ENCODE results near the gene ALX3. TPM values are rescaled to one million over a fixed set of nuclear protein-coding genes. Genes with fewer than 3 reads are reported as not detected.

The ALX3 gene
- total and polyA plus RNA-seq, 2 of the 8 experiments (the other 6 are each of a cell fraction or from before 2014, with no cell fraction given): 0.20 TPM; not detected in 1

- Histone ChIP-seq H2BK120ac (replicated peaks; ENCODE audit: low read depth, low read length) (no peak overlapping the region), H3K4ac (replicated peaks; ENCODE audit: insufficient read length, low read depth, low read length) (no peak overlapping the region), H3K27me3 (replicated peaks in 1 of 4; ENCODE audit: control insufficient read depth in 3 of 4, extremely low read depth in 1 of 4, insufficient read depth in 3 of 4, low read length in 3 of 4) (peaks cover 31 to 48% (median 39%) of the 10 kb centered on the region in 4 experiments), H3K14ac (ENCODE audit: insufficient read length) (no peak overlapping the region), H3K56ac (replicated peaks; ENCODE audit: insufficient read length, low read depth, low read length) (no peak overlapping the region), H2BK12ac (ENCODE audit: low read depth, low read length) (peak overlapping the region; percentile 44; the same call in 1 of the 2 replicates), H4K8ac (ENCODE audit: extremely low read depth, insufficient read depth, low read length) (no peak overlapping the region), H2BK15ac (ENCODE audit: low read length) (no peak overlapping the region), H2BK5ac (ENCODE audit: low read depth, low read length) (no peak overlapping the region), H3K9ac (replicated peaks in 1 of 4; ENCODE audit: extremely low read depth in 1 of 4, low read depth in 3 of 4, low read length in 3 of 4) (no peak overlapping the region), H4K20me1 (replicated peaks in 1 of 2; ENCODE audit: control insufficient read depth in 1 of 2, insufficient read depth in 2 of 2, low read length in 2 of 2) (peaks cover 2 to 7% of the 10 kb centered on the region in 2 experiments), H3K23ac (ENCODE audit: insufficient read length) (no peak overlapping the region), H3K4me2 (ENCODE audit: insufficient read depth in 1 of 2, low read depth in 2 of 2, low read length in 2 of 2) (no peak overlapping the region), H3K18ac (ENCODE audit: extremely low read depth, low read length) (peak overlapping the region; percentile 15; the same call in 1 of the 2 replicates), H3K27ac (ENCODE audit: low read depth, low read length) (no peak overlapping the region), H4K5ac (ENCODE audit: insufficient read length, low read depth, low read length) (no peak overlapping the region), H3K4me1 (replicated peaks in 1 of 4; ENCODE audit: control insufficient read depth in 3 of 4, insufficient read depth in 4 of 4, low read length in 3 of 4) (peaks cover 0 to 17% (median 8%) of the 10 kb centered on the region in 4 experiments; a peak in 6 of 7 replicates), H3K79me1 (ENCODE audit: low read depth, low read length) (no peaks in the 10 kb centered on the region), H2AK5ac (ENCODE audit: low read depth, low read length) (0 out of 2 replicates have a peak overlapping the region, but pooled peaks have one; percentile 19), H3K4me3 (ENCODE audit: extremely low read depth in 1 of 4, insufficient read depth in 2 of 4, low read depth in 3 of 4, low read length in 4 of 4) (no peak overlapping the region), H3K79me2 (ENCODE audit: control insufficient read depth in 1 of 2, insufficient read depth in 2 of 2, low read length in 2 of 2) (no peaks in the 10 kb centered on the region), H3K36me3 (ENCODE audit: control insufficient read depth in 2 of 4, insufficient read depth in 4 of 4, low read length in 3 of 4) (peaks cover 0 to 5% (median 0%) of the 10 kb centered on the region in 4 experiments; a peak in 1 of 8 replicates), H4K91ac (replicated peaks; ENCODE audit: insufficient read length, low read length) (no peak overlapping the region), H2AFZ (ENCODE audit: low read length) (no peak overlapping the region), H3K9me3 (ENCODE audit: insufficient read depth in 2 of 2, low read depth in 1 of 2, low read length in 1 of 2) (no peaks in the 10 kb centered on the region), H2BK20ac (ENCODE audit: low read length) (no peak overlapping the region), H3K23me2 (ENCODE audit: low read depth, low read length) (peaks cover 8% of the 10 kb centered on the region; the same call in 1 of the 2 replicates)
- no peak for TF ChIP-seq GTF2F1 (IDR thresholded peaks at IDR 0.05; ENCODE audit: borderline replicate concordance, low read depth, low read length)
- no peak for TF ChIP-seq ASH2L (IDR thresholded peaks at IDR 0.05; ENCODE audit: low read length)
- TF ChIP-seq CTBP2 (IDR thresholded peaks at IDR 0.05; ENCODE audit: borderline replicate concordance, insufficient read depth, insufficient read length, low read length): no peak
- no peak for TF ChIP-seq E2F6 (IDR thresholded peaks at IDR 0.05)
- TF ChIP-seq BCL11A (IDR thresholded peaks at IDR 0.05; ENCODE audit: low read depth in 2 of 2, low read length in 2 of 2): no peak
- CTCF ChIA-PET (ENCODE audit: partially characterized antibody): interaction anchor here (0.6 to 52.4 kb wide), 26 partner anchors 8 to 558 kb away, joined by 3 to 1450 read pairs (median 4); partner anchors contain the start of genes ALX3, SLC6A17, STRIP1 and UBL4B
- no peak for DNase-seq (ENCODE audit: low read depth in 1 of 2, low spot score in 2 of 2)
- 77% methylated on average over 10 of the region's 10 CpGs; no CpG with 5 or more reads in 1 of the 2 experiments for WGBS, 2 experiments (ENCODE audit: extremely low coverage in 1 of 2, insufficient coverage in 1 of 2, insufficient read length in 1 of 2, insufficient replicate concordance in 2 of 2, low coverage in 1 of 2, low lambda C conversion rate in 2 of 2, missing lambda C conversion rate in 1 of 2)
- POLR2A ChIA-PET (ENCODE audit: partially characterized antibody): interaction anchor here (1.0 to 2.6 kb wide), 3 partner anchors 17 to 38 kb away, joined by 3 to 10 read pairs (median 4); no protein-coding TSS in a partner anchor
- no peak for FAIRE-seq
These were observed 18.4 kb upstream of the ALX3 start for GRCh38 chr1:110088739-110089316.

Measured in H1 (cell line).